Activated gamma-delta T cell treated with anti-CD3 and anti-CD28 coated beads, Interleukin-2, amount 50 U/mL, for 16 hours (primary cell): ENCODE data around the gene ADGRG4.

Experiments
- DNase-seq: peaks from one replicate; pipeline ENCODE4 v3.0.0-alpha.2; 2020; ENCODE audit warnings: low read depth

Gene ADGRG4

GRCh38 chrX:136304493-136304892 is 3.7 kb downstream of the ADGRG4 start:
- no peak for DNase-seq

DNA sequence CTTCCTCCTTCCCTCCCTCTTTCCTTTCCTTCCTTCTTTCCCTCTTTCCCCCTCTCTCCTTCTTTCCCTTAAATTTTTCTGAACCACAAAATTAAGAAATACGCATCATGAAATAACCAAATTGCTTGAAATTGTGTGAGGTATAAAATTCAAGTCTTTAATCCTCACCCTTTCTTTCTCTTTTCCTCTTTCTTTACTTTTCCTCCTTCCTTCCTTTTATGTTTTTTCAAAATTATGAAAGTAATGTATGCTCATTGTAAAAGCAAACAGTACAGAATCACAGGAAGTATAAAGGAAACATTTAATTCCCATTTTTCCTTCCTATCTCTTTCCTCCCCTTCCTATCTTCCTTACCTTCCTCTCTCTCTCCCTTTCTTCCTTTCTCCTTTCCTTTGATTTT is 5.4 kb downstream of the ADGRG4 start:
- DNase-seq = no peak

DNA sequence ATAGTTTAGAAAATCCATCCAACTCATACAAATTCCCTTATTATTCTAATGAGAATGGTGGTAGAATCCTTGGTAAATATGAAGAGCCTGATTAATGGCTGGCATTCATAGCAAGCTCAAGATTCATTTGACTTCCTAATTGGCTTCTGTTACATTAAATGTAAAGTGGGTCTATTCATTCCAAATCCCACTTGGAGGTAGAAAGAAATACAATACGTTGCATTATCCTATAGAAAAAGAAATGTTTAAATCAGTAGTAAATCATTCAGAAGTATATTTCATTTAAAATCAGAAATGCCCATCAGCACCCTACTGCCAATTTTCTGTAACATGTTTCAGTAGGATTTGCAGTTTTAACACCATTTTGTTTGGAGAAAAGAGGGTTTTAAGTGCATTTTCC is 6.7 kb downstream of the ADGRG4 start:
- no peak for DNase-seq

GRCh38 chrX:136310411-136310810 is 9.6 kb downstream of the ADGRG4 start:
- DNase-seq = no peak

- DNase-seq = no peak
These were observed 17.4 kb downstream of the ADGRG4 start for GRCh38 chrX:136318156-136318555.

- no peak for DNase-seq
These were observed 18.3 kb downstream of the ADGRG4 start for GRCh38 chrX:136318895-136319597.

GRCh38 chrX:136319600-136319999 is 18.8 kb downstream of the ADGRG4 start:
- no peak for DNase-seq

GRCh38 chrX:136321532-136321931 is 20.8 kb downstream of the ADGRG4 start:
- no peak for DNase-seq

GRCh38 chrX:136322064-136322463 is 21.3 kb downstream of the ADGRG4 start:
- no peak for DNase-seq

GRCh38 chrX:136325377-136325776 is 24.6 kb downstream of the ADGRG4 start:
- no peak for DNase-seq

- DNase-seq = no peak
These were observed 28.2 kb downstream of the ADGRG4 start for GRCh38 chrX:136328933-136329332.

- no peak for DNase-seq
These were observed 35.9 kb downstream of the ADGRG4 start for GRCh38 chrX:136336623-136337022.

- no peak for DNase-seq
These were observed 38.9 kb downstream of the ADGRG4 start for GRCh38 chrX:136339702-136340101.

- no peak for DNase-seq
These were observed 43.6 kb downstream of the ADGRG4 start for GRCh38 chrX:136344320-136344719.

DNA sequence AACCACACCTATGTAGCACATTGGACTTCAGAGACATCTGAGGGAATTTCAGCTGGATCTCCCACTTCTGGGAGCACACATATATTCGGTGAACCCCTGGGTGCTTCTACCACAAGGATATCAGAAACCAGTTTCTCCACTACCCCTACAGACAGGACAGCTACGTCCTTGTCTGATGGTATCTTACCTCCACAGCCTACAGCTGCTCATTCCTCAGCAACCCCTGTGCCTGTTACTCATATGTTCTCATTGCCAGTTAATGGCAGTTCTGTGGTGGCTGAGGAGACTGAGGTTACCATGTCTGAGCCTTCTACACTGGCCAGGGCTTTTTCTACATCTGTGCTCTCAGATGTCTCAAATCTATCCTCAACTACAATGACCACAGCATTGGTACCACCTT is 45.7 kb downstream of the ADGRG4 start:
- DNase-seq = no peak

DNA sequence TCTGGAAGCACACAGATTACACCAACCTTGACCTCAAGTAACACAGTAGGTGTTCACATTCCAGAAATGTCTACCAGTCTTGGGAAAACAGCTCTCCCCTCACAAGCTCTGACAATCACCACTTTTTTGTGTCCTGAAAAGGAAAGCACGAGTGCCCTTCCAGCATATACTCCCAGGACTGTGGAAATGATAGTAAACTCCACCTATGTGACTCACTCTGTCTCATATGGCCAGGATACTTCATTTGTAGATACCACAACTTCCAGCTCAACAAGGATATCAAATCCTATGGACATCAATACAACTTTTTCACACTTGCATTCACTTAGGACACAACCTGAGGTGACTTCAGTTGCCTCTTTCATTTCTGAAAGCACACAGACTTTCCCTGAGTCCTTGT is 46.9 kb downstream of the ADGRG4 start:
- no peak for DNase-seq

GRCh38 chrX:136353526-136354093 is 52.8 kb downstream of the ADGRG4 start:
- DNase-seq = no peak

GRCh38 chrX:136354201-136354600 is 53.4 kb downstream of the ADGRG4 start:
- DNase-seq = no peak

DNA sequence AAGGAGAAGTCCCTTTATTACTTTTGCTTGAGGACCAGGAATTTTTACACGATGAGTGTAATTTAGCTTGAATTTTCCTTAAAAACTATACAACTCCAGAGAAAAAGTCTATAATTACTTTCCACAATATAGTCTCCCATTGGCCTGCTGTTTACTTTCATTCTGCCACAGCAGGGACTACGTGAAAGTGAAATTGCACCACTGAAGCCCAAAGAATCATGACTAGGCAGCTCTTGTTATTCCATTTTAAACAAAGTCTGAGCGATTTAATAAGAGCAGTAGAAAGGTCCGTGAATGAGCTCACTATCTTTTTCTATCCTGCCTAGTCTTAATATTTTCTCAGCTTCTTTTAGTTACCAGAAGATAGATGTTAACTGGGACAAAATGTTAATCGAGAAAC is 68.6 kb downstream of the ADGRG4 start:
- no peak for DNase-seq

DNA sequence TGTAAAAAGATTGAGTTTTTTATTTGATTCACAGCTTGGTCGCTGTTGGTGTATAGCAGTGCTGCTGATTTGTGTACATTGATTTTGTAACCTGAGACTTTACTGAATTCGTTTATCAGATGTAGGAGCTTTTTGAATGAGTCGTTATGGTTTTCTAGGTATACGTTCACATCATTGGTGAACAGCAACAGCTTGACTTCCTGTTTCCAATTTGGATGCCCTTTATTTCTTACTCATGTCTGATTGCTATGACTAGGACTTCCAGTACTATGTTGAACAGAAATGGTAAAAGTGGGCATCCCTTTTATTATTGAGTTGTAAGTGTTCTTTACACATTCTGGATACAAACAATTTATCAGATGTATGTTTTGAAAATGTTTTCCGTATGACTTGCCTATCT is 76.0 kb downstream of the ADGRG4 start:
- no peak for DNase-seq

DNA sequence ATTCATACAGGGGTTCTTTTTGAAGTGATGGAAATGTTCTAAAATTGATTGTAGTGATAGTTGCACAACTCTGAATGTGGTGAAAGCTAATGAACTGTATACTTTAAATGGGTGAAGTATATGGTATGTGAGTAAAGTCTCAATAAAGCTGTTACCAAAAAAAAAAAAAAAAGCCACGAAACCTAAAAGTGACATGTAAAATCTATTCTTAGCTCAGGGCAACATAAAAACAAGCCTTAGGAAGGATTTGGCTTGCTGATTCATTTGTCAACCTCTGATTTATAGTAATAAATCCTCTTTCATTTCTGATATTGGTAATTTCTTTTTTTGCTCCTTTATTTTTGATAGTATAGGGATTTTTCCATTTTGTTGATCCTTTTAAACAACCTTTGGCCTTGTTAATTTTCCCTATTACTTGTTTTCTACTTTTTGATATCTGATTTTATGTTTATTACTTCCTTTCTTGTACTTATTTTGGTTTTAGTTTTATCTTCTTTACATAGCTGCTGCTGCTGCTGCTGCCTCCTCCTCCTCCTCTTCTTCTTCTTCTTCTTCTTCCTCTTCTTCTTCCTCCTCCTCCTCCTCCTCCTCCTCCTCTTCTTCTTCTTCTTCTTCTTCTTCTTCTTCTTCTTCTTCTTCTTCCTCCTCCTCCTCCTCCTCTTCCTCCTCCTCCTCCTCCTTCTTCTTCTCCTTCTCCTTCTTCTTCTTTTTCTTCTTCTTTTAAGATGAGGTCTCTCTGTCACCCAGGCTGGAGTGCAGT is 79.4 kb downstream of the ADGRG4 start:
- no peak for DNase-seq

DNA sequence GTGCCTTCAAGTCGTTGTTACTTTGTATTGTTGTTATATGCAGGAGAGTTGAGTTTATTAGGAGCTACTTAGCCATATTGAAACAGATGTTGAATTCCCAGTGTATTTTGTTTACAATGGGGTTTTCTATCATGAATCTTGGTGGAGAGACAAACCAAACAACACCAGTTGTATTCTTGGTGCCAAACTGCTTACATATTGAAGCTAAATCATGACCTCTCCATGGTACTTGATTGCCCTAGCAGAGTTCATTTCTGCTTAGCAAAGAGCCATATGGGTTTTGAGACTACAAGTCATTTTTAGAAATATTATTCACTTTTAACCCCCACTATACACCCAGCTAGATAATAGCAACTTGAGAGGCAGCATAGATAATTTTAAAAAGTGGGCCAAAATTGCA is 85.4 kb downstream of the ADGRG4 start:
- no peak for DNase-seq

DNA sequence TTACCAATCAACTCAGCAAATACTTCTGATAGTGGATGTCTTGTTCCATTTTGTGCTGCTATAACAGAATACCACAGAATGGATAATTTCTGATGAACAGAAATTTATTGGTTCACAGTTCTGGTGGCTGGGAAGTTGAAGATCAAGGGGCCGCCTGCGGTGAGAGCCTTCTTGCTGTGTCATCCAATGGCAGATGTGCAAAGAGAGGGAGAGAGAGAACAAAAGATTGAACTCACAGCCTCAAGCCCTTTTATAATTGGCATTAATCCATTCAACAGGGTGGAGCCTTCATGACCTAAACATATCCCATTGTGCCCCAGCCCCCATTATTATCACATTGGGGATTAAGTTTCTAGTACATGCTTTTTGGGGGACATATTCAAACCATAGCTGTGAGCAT is 86.1 kb downstream of the ADGRG4 start:
- no peak for DNase-seq
